Tibial artery (tissue), 4 donors: Measurements from ENCODE around the gene RAP1B.
A peak's percentile ranks its signal among the peaks of the same experiment; 100 is the strongest.
"Not testable (repeated sequence)": the region's sequence is repeated elsewhere in the genome, so short reads cannot be mapped to it uniquely, and the experiment has no call there.

Experiments used
- DNase-seq, 2 donors: peaks; one replicate each; pipeline ENCODE4 v3.0.0-alpha.2; 2019
- H3K27ac ChIP-seq, 2 donors: fragments of 200-600 bp; sonication (generic) in 1 of 2; 1 replicate in 1 of 2; 2 replicates in 1 of 2; pipeline ENCODE4 v1.5.1; 2018 to 2019; ENCODE audit warnings: mild to moderate bottlenecking in 1 of 2
- H3K27me3 ChIP-seq, 2 donors: fragments of 200-600 bp; sonication (generic) in 1 of 2; one replicate each; pipeline versions ENCODE4 v1.5.1 to v1.6.0; 2016 to 2019
- H3K36me3 ChIP-seq, 3 donors: fragments of 200-600 bp; sonication (generic) in 2 of 3; one replicate each; pipeline ENCODE4 v1.5.1; 2016 to 2019; ENCODE audit warnings: mild to moderate bottlenecking in 2 of 3
- H3K4me1 ChIP-seq, 4 donors: fragments of 200-600 bp; sonication (generic) in 2 of 4; 1 replicate in 3 of 4; 2 replicates in 1 of 4; pipeline ENCODE4 v1.5.1; 2016 to 2019
- H3K4me3 ChIP-seq, 2 donors: fragments of 200-600 bp; sonication (generic) in 1 of 2; 1 replicate in 1 of 2; 2 replicates in 1 of 2; pipeline ENCODE4 v1.5.1; 2018 to 2019; ENCODE audit warnings: mild to moderate bottlenecking in 2 of 2
- H3K9me3 ChIP-seq, 3 donors: fragments of 200-600 bp; sonication (generic) in 1 of 3; one replicate each; pipeline ENCODE4 v1.5.1; 2016 to 2019
- intact Hi-C: fragments of 100-400 bp; cut with DNase I; formaldehyde crosslinking; loops from one replicate; pipeline ENCODE4 v1.15.0; 2023; ENCODE audit warnings: low total_unique reads
- TF ChIP-seq, protein P1 (sequence below), 2 experiments: fragments of 200-600 bp in 1 of 2; fragments of 450-650 bp in 1 of 2; IDR thresholded peaks; one replicate each; pipeline ENCODE4 v1.5.1; 2017 to 2019; ENCODE audit warnings: antibody characterized with exemption in 2 of 2, mild to moderate bottlenecking in 1 of 2, moderate library complexity in 1 of 2

RAP1B gene

DNA sequence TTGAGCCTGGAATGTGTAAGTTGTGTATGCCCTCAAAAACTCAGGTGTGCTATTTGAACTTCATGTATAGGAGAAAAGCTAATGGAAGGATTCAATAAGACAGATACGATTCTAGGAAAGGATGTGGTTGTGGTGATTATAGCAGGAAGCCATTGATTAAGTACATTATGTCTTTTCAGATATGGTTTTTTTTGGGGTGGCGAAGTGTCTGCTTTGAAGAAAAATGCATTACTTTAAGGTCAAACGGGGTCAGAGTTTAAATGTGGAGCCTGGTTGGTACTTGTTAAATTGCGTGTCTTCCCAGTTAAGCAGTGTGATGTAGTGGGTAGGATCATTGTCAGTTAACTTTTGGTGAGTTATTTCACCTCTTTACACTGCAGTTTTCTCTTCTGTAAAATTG, 63.1 kb downstream of the RAP1B start:
- intact Hi-C loops = no loop called here
- no peaks in the 10 kb centered on the region for H3K9me3 ChIP-seq
- no peaks in the 10 kb centered on the region for H3K36me3 ChIP-seq
- H3K27me3 ChIP-seq = no peaks in the 10 kb centered on the region
- no peak overlapping the region for H3K4me3 ChIP-seq
- TF ChIP-seq, protein P1, sequence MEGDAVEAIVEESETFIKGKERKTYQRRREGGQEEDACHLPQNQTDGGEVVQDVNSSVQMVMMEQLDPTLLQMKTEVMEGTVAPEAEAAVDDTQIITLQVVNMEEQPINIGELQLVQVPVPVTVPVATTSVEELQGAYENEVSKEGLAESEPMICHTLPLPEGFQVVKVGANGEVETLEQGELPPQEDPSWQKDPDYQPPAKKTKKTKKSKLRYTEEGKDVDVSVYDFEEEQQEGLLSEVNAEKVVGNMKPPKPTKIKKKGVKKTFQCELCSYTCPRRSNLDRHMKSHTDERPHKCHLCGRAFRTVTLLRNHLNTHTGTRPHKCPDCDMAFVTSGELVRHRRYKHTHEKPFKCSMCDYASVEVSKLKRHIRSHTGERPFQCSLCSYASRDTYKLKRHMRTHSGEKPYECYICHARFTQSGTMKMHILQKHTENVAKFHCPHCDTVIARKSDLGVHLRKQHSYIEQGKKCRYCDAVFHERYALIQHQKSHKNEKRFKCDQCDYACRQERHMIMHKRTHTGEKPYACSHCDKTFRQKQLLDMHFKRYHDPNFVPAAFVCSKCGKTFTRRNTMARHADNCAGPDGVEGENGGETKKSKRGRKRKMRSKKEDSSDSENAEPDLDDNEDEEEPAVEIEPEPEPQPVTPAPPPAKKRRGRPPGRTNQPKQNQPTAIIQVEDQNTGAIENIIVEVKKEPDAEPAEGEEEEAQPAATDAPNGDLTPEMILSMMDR (IDR thresholded peaks at IDR 0.05) = no peak
- no peak for DNase-seq
- H3K27ac ChIP-seq = no peak overlapping the region
- H3K4me1 ChIP-seq = no peaks in the 10 kb centered on the region

DNA sequence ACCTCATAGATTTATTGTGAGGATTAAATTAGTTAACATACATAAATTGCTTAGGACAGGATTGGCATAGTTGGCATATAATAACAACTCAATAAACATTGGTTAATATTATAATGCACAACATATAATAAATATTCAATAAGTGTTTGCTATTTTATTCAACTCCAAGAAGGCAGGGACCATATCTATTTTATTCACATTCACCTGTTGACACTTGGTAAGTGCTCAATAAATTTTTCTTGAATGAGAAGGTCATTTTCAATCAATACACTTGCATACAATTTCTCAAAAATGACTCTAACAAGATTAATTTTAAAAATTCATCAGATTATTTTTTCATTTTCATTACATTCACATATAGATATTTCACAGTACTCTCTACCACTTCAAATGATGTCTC, 63.7 kb downstream of the RAP1B start:
- H3K4me1 ChIP-seq = no peaks in the 10 kb centered on the region
- no peak for DNase-seq
- TF ChIP-seq, protein P1 (IDR thresholded peaks at IDR 0.05) = no peak
- H3K36me3 ChIP-seq = no peaks in the 10 kb centered on the region
- no peak overlapping the region for H3K27ac ChIP-seq
- no peaks in the 10 kb centered on the region for H3K27me3 ChIP-seq
- no peak overlapping the region for H3K4me3 ChIP-seq
- H3K9me3 ChIP-seq = no peaks in the 10 kb centered on the region
- intact Hi-C loops = no loop called here

DNA sequence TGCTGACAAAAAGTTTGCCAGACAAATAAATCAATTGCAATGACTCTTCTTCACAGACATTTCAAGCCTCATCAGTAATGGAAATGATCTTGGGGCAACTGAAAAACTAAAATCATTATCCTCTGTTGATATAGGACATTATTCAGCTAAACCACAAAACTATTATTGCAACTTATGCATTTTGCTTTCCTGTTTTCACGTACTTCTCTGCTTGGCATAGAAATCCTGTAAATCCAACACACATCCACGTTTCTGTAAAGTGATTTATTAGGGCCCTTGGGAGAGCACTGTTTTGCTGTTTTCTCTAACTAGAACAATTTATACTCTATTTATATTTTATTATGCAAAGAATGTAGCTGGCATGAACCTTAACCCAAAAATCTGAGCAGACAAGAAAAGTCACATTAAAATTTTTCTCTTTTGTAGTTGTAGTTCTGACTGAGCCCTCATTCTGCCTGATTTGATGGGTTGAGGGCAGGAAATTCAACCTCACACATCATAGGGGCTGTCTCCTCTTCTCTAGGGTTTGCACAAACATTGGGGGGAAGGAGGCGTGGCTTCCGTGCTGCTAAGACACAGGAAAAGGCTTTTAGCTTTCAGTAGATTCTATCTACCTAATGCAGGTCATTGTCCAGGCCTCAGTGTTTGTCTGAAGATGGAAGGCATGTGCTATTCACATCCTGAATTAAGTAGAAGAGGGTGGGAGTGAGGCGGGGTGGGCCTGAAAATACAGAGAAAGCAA, 64.6 kb downstream of the RAP1B start:
- TF ChIP-seq, protein P1 (IDR thresholded peaks at IDR 0.05) = no peak
- no peaks in the 10 kb centered on the region for H3K4me1 ChIP-seq
- no peak for DNase-seq
- no peaks in the 10 kb centered on the region for H3K27me3 ChIP-seq
- H3K4me3 ChIP-seq = no peak overlapping the region
- no peak overlapping the region for H3K27ac ChIP-seq
- intact Hi-C loops = no loop called here
- H3K36me3 ChIP-seq = no peaks in the 10 kb centered on the region
- no peaks in the 10 kb centered on the region for H3K9me3 ChIP-seq

DNA sequence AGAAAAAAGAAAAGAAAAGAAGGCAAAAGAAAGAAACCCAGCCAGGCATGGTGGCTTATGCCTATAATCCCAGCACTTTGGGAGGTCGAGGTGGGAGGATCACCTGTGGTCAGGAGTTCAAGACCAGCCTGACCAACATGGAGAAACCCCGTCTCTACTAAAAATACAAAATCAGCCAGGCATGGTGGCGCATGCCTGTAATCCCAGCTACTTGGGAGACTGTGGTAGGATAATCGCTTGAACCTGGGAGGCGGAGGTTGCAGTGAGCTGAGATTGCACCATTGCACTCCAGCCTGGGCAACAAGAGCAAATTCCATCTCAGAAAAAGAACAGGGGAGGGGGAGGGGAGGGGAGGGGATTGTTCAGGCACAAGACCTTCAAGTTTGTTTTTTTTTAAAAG, 66.2 kb downstream of the RAP1B start:
- H3K27ac ChIP-seq, DNase-seq, intact Hi-C loops, H3K4me1 ChIP-seq, H3K9me3 ChIP-seq, H3K27me3 ChIP-seq, H3K4me3 ChIP-seq, H3K36me3 ChIP-seq: not testable (repeated sequence)

DNA sequence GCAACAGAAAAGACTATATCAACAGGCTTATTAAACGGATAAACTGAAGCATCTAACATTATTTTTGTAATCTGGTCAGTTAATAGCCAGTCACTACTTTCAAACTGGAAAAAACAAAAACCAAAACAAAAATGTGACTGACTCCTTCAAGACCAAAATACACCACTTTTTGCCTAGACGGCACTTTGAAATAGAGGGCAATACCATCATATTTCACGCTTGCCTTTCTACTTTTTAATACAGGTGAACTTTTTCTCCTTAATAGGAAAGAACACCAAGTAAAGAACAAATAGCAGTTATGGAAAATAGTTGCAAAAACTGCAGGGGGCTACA, 75.5 kb downstream of the RAP1B start:
- peak overlapping the region; percentile 67 to 78 for H3K4me3 ChIP-seq
- no peaks in the 10 kb centered on the region for H3K9me3 ChIP-seq
- H3K27me3 ChIP-seq = no peaks in the 10 kb centered on the region
- peaks cover 5 to 11% (median 8%) of the 10 kb centered on the region in 3 donors for H3K36me3 ChIP-seq
- peaks cover 0 to 12% (median 12%) of the 10 kb centered on the region in 4 donors for H3K4me1 ChIP-seq
- TF ChIP-seq, protein P1 (IDR thresholded peaks at IDR 0.05) = no peak
- no peak for DNase-seq
- intact Hi-C loops = loop anchor here (10.0 kb wide), 2 partner anchors 61 to 321 kb away; no protein-coding TSS in a partner anchor
- H3K27ac ChIP-seq = peak overlapping the region; percentile 69 to 80

DNA sequence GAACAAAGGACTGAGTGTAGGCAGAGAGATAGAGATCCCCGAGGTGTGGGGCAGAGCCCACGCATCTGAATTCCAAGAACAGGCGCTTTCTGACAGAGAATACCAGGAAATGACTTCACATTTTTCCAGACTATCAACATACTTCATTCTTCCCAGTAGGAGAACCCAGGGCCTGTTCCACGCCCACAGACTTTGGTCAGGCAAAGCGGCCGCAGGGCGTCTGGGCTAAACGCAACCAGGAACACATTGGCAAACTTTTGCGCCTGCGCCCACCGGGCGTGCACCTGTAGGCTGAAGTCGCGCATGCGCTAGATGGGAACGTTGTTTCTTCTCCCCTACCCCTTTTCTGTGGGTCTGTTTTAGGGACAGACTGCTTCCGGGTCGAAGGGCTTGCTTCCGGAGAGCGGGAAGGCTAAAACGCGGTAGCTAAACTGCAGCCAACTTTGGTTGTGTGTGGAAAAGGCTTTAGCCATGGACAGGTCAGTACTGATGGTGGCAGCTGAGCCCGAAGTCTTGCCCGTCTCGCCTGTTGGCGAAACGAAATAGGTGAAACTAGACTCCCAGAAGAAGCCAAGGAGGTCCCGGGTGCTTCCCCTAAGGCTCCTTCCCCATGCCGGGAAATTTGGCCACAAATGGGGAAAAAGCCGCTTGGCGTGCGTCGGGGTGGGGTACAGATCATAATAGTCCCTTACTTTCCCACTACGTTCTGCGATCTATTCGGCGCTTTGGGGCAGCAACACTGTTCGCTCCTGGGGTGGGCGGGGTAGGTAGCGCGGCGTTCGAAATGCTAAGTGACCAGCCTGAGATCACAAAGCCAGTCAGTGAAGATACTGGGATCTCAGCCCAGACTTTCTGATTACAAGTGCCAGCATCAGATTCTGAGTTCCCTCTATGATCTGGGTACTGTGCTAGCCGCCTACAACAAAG, 76.2 kb downstream of the RAP1B start, which contains the start of gene NUP107:
TSS of gene NUP107 (plus strand) at position 384 of the 927 bp plus-strand sequence. CDS start at position 472, 88 bp downstream.
- H3K27ac ChIP-seq = peak within 1 kb of the TSS; percentile 69 to 80
- peaks cover 0 to 12% (median 12%) of the 10 kb centered on the region in 4 donors for H3K4me1 ChIP-seq
- DNase-seq = peak; percentile 99
- H3K4me3 ChIP-seq = peak within 1 kb of the TSS; percentile 67 to 78
- H3K27me3 ChIP-seq = no peaks in the 10 kb centered on the region
- no peaks in the 10 kb centered on the region for H3K9me3 ChIP-seq
- TF ChIP-seq, protein P1 (IDR thresholded peaks at IDR 0.05) = peak; percentile 29
- H3K36me3 ChIP-seq = peaks cover 11 to 17% (median 13%) of the 10 kb centered on the region in 3 donors
- intact Hi-C loops = loop anchor here (10.0 kb wide), 2 partner anchors 62 to 322 kb away; no protein-coding TSS in a partner anchor
